ENCODE measurements around the gene IFT88.

- TF ChIP-seq POLR2A (IDR thresholded peaks at IDR 0.05) (no peak), CTCF (IDR thresholded peaks at IDR 0.05) (no peak)
Measured at GRCh38 chr13:20682061-20682460, 115.1 kb downstream of the IFT88 start.

Measured in uterus (tissue), 2 donors.